Spinal cord (tissue), 10 donors: Measurements from ENCODE around the gene PLSCR5. TPM values are rescaled to one million over a fixed set of nuclear protein-coding genes. Genes with fewer than 3 reads are reported as not detected.

Experiments
- DNase-seq, 6 donors: peaks; one replicate each; pipeline versions ENCODE4 v3.0.0 to v3.0.0-alpha.2; 2013 to 2015; ENCODE audit warnings: low spot score in 6 of 6, low read depth in 4 of 6
- H3K27ac ChIP-seq: one replicate; pipeline ENCODE4 v1.5.1; 2013; ENCODE audit warnings: low read depth, low read length, control low read depth
- H3K27me3 ChIP-seq: one replicate; pipeline ENCODE4 v1.6.1; 2013; ENCODE audit warnings: low read length; ENCODE audit not compliant: control insufficient read depth, insufficient read depth
- H3K36me3 ChIP-seq: one replicate; pipeline ENCODE4 v1.6.1; 2013; ENCODE audit warnings: low read length; ENCODE audit not compliant: control insufficient read depth, insufficient read depth
- H3K4me1 ChIP-seq: one replicate; pipeline ENCODE4 v1.6.1; 2013; ENCODE audit warnings: low read length; ENCODE audit not compliant: control insufficient read depth, insufficient read depth
- H3K4me3 ChIP-seq: one replicate; pipeline ENCODE4 v1.5.1; 2013; ENCODE audit warnings: low read depth, low read length, control low read depth
- H3K9me3 ChIP-seq: one replicate; pipeline ENCODE4 v1.6.1; 2013; ENCODE audit warnings: low read length; ENCODE audit not compliant: control insufficient read depth, insufficient read depth
- WGBS: methylation state at CpG from one replicate; pipeline ENCODE4 v1.1.5; 2013; ENCODE audit warnings: missing lambda C conversion rate; ENCODE audit not compliant: insufficient coverage; 5-methylcytosine and 5-hydroxymethylcytosine counted together
- long read RNA-seq, 4 donors: transcript quantifications; one replicate each; lab custom pipeline, GENCODE V29; 2026
- polyA plus RNA-seq, 2 donors: library from polyadenylated mRNA; unstranded; fragments of 120-200 nt; gene quantifications; one replicate each; pipeline ENCODE4 v1.2.1, GENCODE V29; 2013; ENCODE audit not compliant: insufficient read length in 2 of 2
- total RNA-seq, 2 donors: library from RNA; depleted of rRNA in 1 of 2; stranded (reverse); fragments of 120-200 nt in 1 of 2; fragments of >200 nt in 1 of 2; gene quantifications; one replicate each; pipeline versions ENCODE4 v1.2.3 to v1.2.4, GENCODE V29; 2013 to 2014
- donor health status: healthy.

Gene PLSCR5, protein sequence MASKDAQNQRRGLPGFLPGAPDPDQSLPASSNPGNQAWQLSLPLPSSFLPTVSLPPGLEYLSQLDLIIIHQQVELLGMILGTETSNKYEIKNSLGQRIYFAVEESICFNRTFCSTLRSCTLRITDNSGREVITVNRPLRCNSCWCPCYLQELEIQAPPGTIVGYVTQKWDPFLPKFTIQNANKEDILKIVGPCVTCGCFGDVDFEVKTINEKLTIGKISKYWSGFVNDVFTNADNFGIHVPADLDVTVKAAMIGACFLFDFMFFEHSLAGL
- total RNA-seq (1 to 10 TPM in 1 of 2 donors, under 1 TPM in 1; 0.88 to 2.9 TPM), polyA plus RNA-seq (1 to 10 TPM; 1.6 to 2.6 TPM)
- long read RNA-seq, donor 1: 0 reads
- long read RNA-seq, donor 2: 0 reads
- long read RNA-seq, donor 3, partial matches to known transcripts: 0 of 1 reads
- long read RNA-seq, donor 3, other reads (novel, unspliced or antisense): 0 of 1 reads
- long read RNA-seq, donor 4: 0 reads

DNA sequence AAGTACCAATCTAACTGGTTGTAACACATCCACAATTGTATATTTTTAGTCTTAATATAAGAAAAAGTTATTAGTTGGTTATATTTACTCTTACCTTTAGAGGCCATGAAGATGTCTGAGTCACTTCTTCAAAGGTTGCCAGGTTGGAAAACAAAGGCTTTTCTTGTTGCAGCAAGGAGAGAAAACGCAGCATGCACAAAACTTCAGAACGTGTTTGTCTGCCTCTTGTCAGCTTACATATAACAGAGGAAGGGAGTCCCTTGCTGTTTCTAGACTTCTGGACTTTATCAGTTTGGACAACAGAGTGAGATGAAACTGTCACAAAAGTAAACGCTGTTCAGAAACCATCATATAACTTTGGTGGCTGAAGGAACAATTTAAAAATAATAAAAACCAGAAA is at the start of gene PLSCR5:
PLSCR5 (minus strand) TSS at position 241 of the 400 bp plus-strand sequence; CDS start at position 107, 134 bp downstream.
- WGBS: no CpG with 5 or more reads among the region's 3 CpGs
- H3K36me3 ChIP-seq: no peaks in the 10 kb centered on the region
- no peaks in the 10 kb centered on the region for H3K9me3 ChIP-seq
- no peak within 1 kb of the TSS for H3K4me3 ChIP-seq
- H3K27ac ChIP-seq: no peak within 1 kb of the TSS
- DNase-seq: no peak
- H3K27me3 ChIP-seq: no peaks in the 10 kb centered on the region
- no peaks in the 10 kb centered on the region for H3K4me1 ChIP-seq

- H3K4me3 ChIP-seq: no peak overlapping the region
- H3K9me3 ChIP-seq: no peaks in the 10 kb centered on the region
- no peaks in the 10 kb centered on the region for H3K27me3 ChIP-seq
- no peak for DNase-seq
- H3K4me1 ChIP-seq: no peaks in the 10 kb centered on the region
- no peak overlapping the region for H3K27ac ChIP-seq
- WGBS: 17% methylated on average over 1 of the region's 3 CpGs
- H3K36me3 ChIP-seq: no peaks in the 10 kb centered on the region
Observed at GRCh38 chr3:146653978-146654377, 48.8 kb upstream of the PLSCR5 start.

DNA sequence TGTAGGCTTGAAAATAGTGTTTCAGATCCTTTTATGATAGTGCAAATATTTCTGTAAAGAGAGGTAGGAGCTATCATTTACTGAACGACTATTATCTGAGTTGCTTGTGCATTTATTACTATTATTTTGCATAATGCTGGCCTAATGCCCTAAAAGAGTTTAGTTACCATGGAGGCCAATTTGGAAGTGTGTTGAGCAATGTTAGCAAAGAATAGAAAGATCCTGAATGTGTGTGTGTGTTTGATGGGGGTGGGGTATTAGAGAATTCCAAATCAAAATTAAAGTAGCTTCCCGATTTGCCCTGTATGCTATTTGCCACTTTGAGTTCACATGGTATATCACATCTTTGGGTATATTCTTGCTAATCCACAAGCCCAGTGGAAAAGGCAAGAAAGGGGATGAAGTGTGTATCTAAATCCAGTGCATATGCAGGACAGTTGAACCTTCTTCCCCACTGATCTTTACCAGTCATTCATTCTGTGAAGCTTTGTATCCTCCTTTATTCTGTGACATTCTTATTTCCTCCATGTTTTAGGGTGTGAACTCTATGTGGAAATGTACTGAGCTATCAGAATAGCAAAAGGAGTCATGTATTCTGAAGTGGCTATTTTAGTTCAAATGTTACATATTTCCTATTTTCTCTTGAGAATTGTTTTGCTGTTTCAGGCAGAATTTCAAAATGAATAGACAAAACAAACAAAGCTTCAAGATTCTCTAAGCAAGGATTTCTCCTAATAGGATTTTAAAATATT is 45.7 kb upstream of the PLSCR5 start:
- Histone ChIP-seq H3K36me3 (no peaks in the 10 kb centered on the region), H3K27me3 (no peaks in the 10 kb centered on the region), H3K4me3 (no peak overlapping the region), H3K9me3 (no peaks in the 10 kb centered on the region), H3K4me1 (no peaks in the 10 kb centered on the region), H3K27ac (no peak overlapping the region)
- 100% methylated on average over 1 of the region's 2 CpGs for WGBS
- DNase-seq: no peak

DNA sequence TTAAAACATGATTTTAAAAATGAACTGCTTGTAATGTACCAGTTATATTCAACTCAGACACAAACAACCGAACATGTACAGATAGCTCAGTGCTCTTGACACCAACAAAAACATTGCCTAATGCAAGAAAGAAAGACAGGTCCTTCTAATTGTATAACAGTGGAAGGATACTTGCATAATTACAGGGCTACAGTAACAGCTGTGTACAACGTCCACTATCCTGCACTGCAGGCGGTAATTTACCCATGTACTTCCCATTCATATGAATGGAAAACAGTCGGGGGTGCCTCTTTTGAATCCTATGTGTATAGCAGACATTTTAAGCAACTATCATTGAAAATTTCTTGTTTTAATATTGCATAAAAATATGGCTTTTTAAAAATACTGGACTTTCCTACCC is 41.1 kb upstream of the PLSCR5 start:
- no peaks in the 10 kb centered on the region for H3K36me3 ChIP-seq
- DNase-seq: peak in 1 of 6 donors; percentile 53
- WGBS: no CpG with 5 or more reads among the region's 4 CpGs
- H3K4me1 ChIP-seq: no peaks in the 10 kb centered on the region
- H3K27ac ChIP-seq: no peak overlapping the region
- no peaks in the 10 kb centered on the region for H3K9me3 ChIP-seq
- no peak overlapping the region for H3K4me3 ChIP-seq
- no peaks in the 10 kb centered on the region for H3K27me3 ChIP-seq

DNA sequence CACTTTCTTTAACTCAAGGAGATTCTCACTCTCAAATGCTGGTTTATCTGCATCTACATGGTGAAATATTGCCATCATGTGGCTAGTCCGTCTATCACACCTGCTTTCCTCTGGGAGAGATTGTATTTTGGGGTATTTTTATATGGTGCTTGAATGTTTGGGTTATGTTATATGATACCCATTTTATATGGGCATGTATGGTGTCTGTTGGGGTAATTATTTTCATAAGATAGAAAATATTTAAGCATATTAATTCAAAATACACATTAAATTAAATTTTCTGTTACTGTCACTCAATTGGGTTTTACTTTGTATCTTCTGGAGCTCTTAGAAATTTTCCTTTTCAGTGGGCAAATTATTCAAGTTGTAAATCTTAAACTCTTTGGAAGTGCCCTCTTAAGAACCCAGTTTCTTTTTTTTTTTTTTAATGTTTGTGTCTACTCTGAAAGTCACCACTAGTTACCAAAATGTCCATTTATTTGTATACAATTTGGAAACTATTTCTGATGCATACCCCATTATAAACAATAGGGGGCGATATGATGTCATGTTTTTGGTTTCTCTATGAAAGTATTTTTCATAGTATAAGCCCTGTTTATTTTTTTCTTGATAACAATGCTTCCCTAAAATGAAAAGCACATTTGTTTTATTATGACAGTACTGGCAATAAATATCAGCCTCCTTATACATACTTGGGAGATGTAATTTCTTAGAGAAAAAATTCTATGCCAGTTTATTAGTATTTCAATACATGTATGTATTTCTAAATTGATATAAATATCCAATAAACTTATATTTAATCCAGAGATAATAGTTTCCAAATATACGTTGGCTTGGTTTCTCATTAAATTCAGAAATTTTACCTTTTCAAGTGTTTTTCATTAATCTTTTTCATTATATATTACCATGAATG is 36.1 kb upstream of the PLSCR5 start:
- DNase-seq: peak in 5 of 6 donors; percentile 19 to 87 (median 35)
- no peaks in the 10 kb centered on the region for H3K9me3 ChIP-seq
- H3K27ac ChIP-seq: no peak overlapping the region
- H3K4me1 ChIP-seq: no peaks in the 10 kb centered on the region
- no peaks in the 10 kb centered on the region for H3K27me3 ChIP-seq
- no peak overlapping the region for H3K4me3 ChIP-seq
- no CpG with 5 or more reads among the region's 3 CpGs for WGBS
- no peaks in the 10 kb centered on the region for H3K36me3 ChIP-seq

- H3K4me1 ChIP-seq: no peaks in the 10 kb centered on the region
- WGBS: no CpG with 5 or more reads among the region's 1 CpG
Observed at GRCh38 chr3:146640361-146640760, 35.2 kb upstream of the PLSCR5 start.

DNA sequence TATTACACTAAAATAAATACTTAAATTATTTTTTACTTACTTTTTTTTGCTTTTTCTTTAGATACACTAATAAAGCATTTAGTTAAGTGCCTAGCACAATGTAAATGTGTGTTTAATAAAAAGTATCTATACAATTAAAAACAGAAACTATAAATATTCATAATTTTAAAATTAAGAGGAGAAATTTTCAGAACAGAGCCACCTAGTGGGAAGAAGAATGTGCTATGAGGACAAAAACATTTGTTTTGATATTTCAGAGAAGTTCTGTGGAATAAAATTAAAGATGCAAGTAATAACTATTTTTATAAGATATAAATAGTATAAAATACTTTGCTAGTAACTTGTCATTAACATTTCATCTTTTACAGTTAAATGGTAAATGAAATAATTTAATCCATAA is 33.6 kb upstream of the PLSCR5 start:
- no peak overlapping the region for H3K27ac ChIP-seq
- H3K9me3 ChIP-seq: no peaks in the 10 kb centered on the region
- no peak for DNase-seq
- no peaks in the 10 kb centered on the region for H3K27me3 ChIP-seq
- H3K4me1 ChIP-seq: no peaks in the 10 kb centered on the region
- H3K36me3 ChIP-seq: no peaks in the 10 kb centered on the region
- H3K4me3 ChIP-seq: no peak overlapping the region

More at GRCh38 chr3:146640361-146640760, 35.2 kb upstream of the PLSCR5 start:
- Histone ChIP-seq H3K27me3 (no peaks in the 10 kb centered on the region), H3K4me3 (no peak overlapping the region), H3K27ac (no peak overlapping the region), H3K36me3 (no peaks in the 10 kb centered on the region), H3K9me3 (no peaks in the 10 kb centered on the region)
- DNase-seq: peak in 2 of 6 donors; percentile 16 to 44

DNA sequence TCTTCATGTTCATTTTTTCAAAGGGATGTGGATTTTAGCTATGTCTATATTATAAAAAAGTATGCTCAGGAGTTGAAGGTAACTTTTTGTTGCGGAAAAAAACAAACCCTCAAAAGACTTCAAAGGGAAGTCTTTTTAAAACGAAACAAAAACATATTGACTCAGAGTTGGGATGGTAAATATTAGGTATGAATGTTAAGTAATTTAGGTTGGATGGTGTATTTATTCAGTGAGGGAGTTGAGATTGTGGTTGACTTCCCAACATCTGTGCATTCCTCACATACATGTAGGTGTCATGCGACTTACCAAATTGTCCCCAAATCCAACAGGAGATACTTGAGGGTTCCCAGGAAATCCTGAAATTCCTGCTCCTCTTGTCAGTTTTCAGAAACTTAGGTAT is 32.7 kb upstream of the PLSCR5 start:
- no peaks in the 10 kb centered on the region for H3K36me3 ChIP-seq
- H3K9me3 ChIP-seq: no peaks in the 10 kb centered on the region
- H3K4me1 ChIP-seq: no peaks in the 10 kb centered on the region
- H3K27ac ChIP-seq: no peak overlapping the region
- WGBS: 100% methylated on average over 1 of the region's 3 CpGs
- DNase-seq: no peak
- H3K4me3 ChIP-seq: no peak overlapping the region
- H3K27me3 ChIP-seq: no peaks in the 10 kb centered on the region

- no peak for DNase-seq
- Histone ChIP-seq H3K4me3 (no peak overlapping the region), H3K36me3 (no peaks in the 10 kb centered on the region), H3K27me3 (no peaks in the 10 kb centered on the region), H3K27ac (no peak overlapping the region), H3K4me1 (no peaks in the 10 kb centered on the region), H3K9me3 (no peaks in the 10 kb centered on the region)
- no CpG with 5 or more reads among the region's 2 CpGs for WGBS
Observed at GRCh38 chr3:146636881-146637280, 31.7 kb upstream of the PLSCR5 start.
